Neuron (in vitro differentiated cells): ENCODE measurements around the gene SERTM2.
"Not testable (repeated sequence)": the region's sequence is repeated elsewhere in the genome, so short reads cannot be mapped to it uniquely, and the experiment has no call there.

ENCODE experiments used
- H2AFZ ChIP-seq: one replicate; pipeline ENCODE4 v1.6.1; 2013; ENCODE audit warnings: low read depth, mild to moderate bottlenecking, inconsistent platforms, low read length, moderate library complexity
- H3K27me3 ChIP-seq: one replicate; pipeline ENCODE4 v1.6.1; 2013; ENCODE audit warnings: low read length; ENCODE audit not compliant: insufficient read depth
- H3K36me3 ChIP-seq: one replicate; pipeline ENCODE4 v1.6.1; 2013; ENCODE audit warnings: low read length; ENCODE audit not compliant: insufficient read depth
- H3K4me1 ChIP-seq: one replicate; pipeline ENCODE4 v1.6.1; 2013; ENCODE audit warnings: low read length; ENCODE audit not compliant: insufficient read depth
- H3K4me3 ChIP-seq: 2 replicates; pipeline ENCODE4 v1.5.1; 2013; ENCODE audit warnings: mild to moderate bottlenecking, low read length, moderate library complexity
- H3K9me3 ChIP-seq: one replicate; pipeline ENCODE4 v1.6.1; 2013; ENCODE audit warnings: low read length

Gene SERTM2

GRCh38 chrX:111507933-111508332, 3.5 kb upstream of the SERTM2 start:
- Histone ChIP-seq H3K9me3 (no peaks in the 10 kb centered on the region), H3K4me3 (no peak overlapping the region), H3K4me1 (no peaks in the 10 kb centered on the region), H2AFZ (no peak overlapping the region), H3K36me3 (no peaks in the 10 kb centered on the region), H3K27me3 (no peaks in the 10 kb centered on the region)

- Histone ChIP-seq H3K27me3 (no peaks in the 10 kb centered on the region), H3K9me3 (no peaks in the 10 kb centered on the region), H3K4me3 (no peak overlapping the region), H3K36me3 (no peaks in the 10 kb centered on the region), H2AFZ (no peak overlapping the region), H3K4me1 (peaks cover 19% of the 10 kb centered on the region)
Measured at GRCh38 chrX:111515298-111515697, 3.9 kb downstream of the SERTM2 start.

- Histone ChIP-seq H3K4me3 (no peak overlapping the region), H2AFZ (peak overlapping the region; percentile 8), H3K27me3 (no peaks in the 10 kb centered on the region), H3K9me3 (no peaks in the 10 kb centered on the region), H3K4me1 (peaks cover 28% of the 10 kb centered on the region), H3K36me3 (no peaks in the 10 kb centered on the region)
Measured at GRCh38 chrX:111518667-111519066, 7.2 kb downstream of the SERTM2 start.

GRCh38 chrX:111519215-111519614, 7.8 kb downstream of the SERTM2 start:
- Histone ChIP-seq H3K4me3 (no peak overlapping the region), H3K4me1 (peaks cover 28% of the 10 kb centered on the region), H3K36me3 (no peaks in the 10 kb centered on the region), H2AFZ (peak overlapping the region; percentile 8), H3K27me3 (no peaks in the 10 kb centered on the region), H3K9me3 (no peaks in the 10 kb centered on the region)

GRCh38 chrX:111520506-111520905, 9.1 kb downstream of the SERTM2 start:
- no peak overlapping the region for H3K4me3 ChIP-seq
- peaks cover 28% of the 10 kb centered on the region for H3K4me1 ChIP-seq
- H2AFZ ChIP-seq: no peak overlapping the region
- H3K9me3 ChIP-seq: no peaks in the 10 kb centered on the region
- H3K27me3 ChIP-seq: no peaks in the 10 kb centered on the region
- no peaks in the 10 kb centered on the region for H3K36me3 ChIP-seq

- no peaks in the 10 kb centered on the region for H3K9me3 ChIP-seq
- peaks cover 28% of the 10 kb centered on the region for H3K4me1 ChIP-seq
- no peak overlapping the region for H2AFZ ChIP-seq
- no peaks in the 10 kb centered on the region for H3K27me3 ChIP-seq
- no peaks in the 10 kb centered on the region for H3K36me3 ChIP-seq
- H3K4me3 ChIP-seq: no peak overlapping the region
Measured at GRCh38 chrX:111521169-111521568, 9.7 kb downstream of the SERTM2 start.

- no peaks in the 10 kb centered on the region for H3K9me3 ChIP-seq
- H3K4me3 ChIP-seq: no peak overlapping the region
- no peaks in the 10 kb centered on the region for H3K27me3 ChIP-seq
- peaks cover 10% of the 10 kb centered on the region for H3K4me1 ChIP-seq
- no peak overlapping the region for H2AFZ ChIP-seq
- H3K36me3 ChIP-seq: no peaks in the 10 kb centered on the region
Measured at GRCh38 chrX:111543212-111543741, 31.8 kb downstream of the SERTM2 start.

- not testable (repeated sequence) for H3K9me3 ChIP-seq, H3K36me3 ChIP-seq, H3K27me3 ChIP-seq, H3K4me1 ChIP-seq, H2AFZ ChIP-seq, H3K4me3 ChIP-seq
Measured at GRCh38 chrX:111549235-111549634, 37.8 kb downstream of the SERTM2 start.

GRCh38 chrX:111555406-111555958, 44.0 kb downstream of the SERTM2 start:
- Histone ChIP-seq H3K36me3 (no peaks in the 10 kb centered on the region), H3K4me3 (no peak overlapping the region), H3K9me3 (no peaks in the 10 kb centered on the region), H3K27me3 (no peaks in the 10 kb centered on the region), H2AFZ (peak overlapping the region; percentile 19), H3K4me1 (peaks cover 9% of the 10 kb centered on the region)

- no peaks in the 10 kb centered on the region for H3K27me3 ChIP-seq
- no peak overlapping the region for H2AFZ ChIP-seq
- H3K4me1 ChIP-seq: peaks cover 5% of the 10 kb centered on the region
- no peaks in the 10 kb centered on the region for H3K36me3 ChIP-seq
- H3K9me3 ChIP-seq: no peaks in the 10 kb centered on the region
- no peak overlapping the region for H3K4me3 ChIP-seq
Measured at GRCh38 chrX:111560801-111561200, 49.4 kb downstream of the SERTM2 start.

GRCh38 chrX:111561851-111562250, 50.4 kb downstream of the SERTM2 start:
- no peaks in the 10 kb centered on the region for H3K9me3 ChIP-seq
- no peaks in the 10 kb centered on the region for H3K27me3 ChIP-seq
- H3K36me3 ChIP-seq: no peaks in the 10 kb centered on the region
- H2AFZ ChIP-seq: no peak overlapping the region
- no peak overlapping the region for H3K4me3 ChIP-seq
- H3K4me1 ChIP-seq: no peaks in the 10 kb centered on the region

GRCh38 chrX:111567542-111568255, 56.3 kb downstream of the SERTM2 start:
- Histone ChIP-seq H3K4me1 (peaks cover 10% of the 10 kb centered on the region), H3K36me3 (no peaks in the 10 kb centered on the region), H2AFZ (no peak overlapping the region), H3K27me3 (no peaks in the 10 kb centered on the region), H3K9me3 (no peaks in the 10 kb centered on the region), H3K4me3 (no peak overlapping the region)

- peaks cover 10% of the 10 kb centered on the region for H3K4me1 ChIP-seq
- H3K4me3 ChIP-seq: no peak overlapping the region
- no peaks in the 10 kb centered on the region for H3K36me3 ChIP-seq
- H2AFZ ChIP-seq: no peak overlapping the region
- H3K9me3 ChIP-seq: no peaks in the 10 kb centered on the region
- H3K27me3 ChIP-seq: no peaks in the 10 kb centered on the region
Measured at GRCh38 chrX:111568354-111568753, 56.9 kb downstream of the SERTM2 start.
